Nucleus accumbens (tissue), 56 donors: ENCODE results near the gene BAZ1B.
"Not testable (repeated sequence)": the region's sequence is repeated elsewhere in the genome, so short reads cannot be mapped to it uniquely, and the experiment has no call there.

Source experiments
- DNase-seq, 56 donors: peaks; one replicate each; lab custom pipeline; 2025; lab: John Stamatoyannopoulos, UW

Gene BAZ1B

DNA sequence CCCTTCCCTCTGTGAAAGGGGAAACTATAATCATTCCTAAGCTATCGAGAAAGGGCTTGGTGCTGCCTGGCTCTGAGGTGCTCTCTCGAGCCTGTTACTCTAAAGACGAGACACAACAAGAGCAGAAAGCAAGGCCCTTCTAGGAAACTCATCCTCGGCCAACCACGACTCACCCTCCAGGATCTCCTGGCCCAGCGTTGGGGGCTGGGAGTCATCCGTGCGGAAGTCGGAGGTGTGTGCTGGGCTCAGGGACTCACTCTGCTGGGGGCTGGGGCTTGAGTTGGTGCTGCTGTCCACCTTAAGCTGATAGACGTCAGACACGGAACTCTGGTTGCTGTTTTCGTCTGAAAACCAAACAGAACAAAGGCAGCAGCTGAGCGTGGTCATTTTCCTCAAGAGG, 17.6 kb upstream of the BAZ1B start:
- no peak for DNase-seq

DNA sequence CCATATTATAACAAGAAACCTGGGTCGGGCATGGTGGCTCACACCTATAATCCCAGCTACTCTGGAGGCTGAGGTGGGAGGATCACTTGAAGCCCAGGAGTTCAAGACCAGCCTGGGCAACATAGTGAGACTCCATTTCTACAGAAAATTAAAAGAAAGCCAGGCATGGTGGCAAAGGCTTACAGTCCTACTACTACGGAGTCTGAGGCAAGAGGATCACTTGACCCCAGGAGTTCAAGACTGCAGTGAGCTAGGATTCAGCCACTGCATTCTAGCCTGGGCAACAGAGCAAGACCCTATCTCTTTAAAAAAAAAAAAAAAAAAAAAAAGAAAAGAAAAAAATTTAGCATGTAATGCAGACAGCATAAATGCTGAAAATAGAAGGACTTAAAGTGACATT, 16.4 kb upstream of the BAZ1B start:
- not testable (repeated sequence) for DNase-seq

DNA sequence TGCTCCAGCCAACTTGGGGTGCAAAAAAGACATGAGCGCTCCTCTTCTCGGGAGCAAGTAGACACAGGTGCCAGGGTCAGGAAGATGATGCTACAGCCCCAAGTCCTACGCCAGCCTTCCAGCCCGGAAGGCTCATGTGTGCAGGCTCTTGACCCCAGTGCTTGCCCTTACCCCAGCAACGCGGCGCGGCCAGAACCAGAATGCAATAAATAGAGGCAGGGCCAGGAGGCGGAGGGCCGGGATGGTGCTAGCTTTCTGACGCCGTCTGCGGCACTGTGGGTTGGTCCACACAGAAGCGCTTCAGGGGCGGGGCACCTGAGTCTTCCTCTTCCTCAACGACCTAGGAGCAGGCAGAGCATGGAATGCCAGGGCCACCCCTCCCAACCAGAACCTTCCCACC, 15.0 kb upstream of the BAZ1B start:
- no peak for DNase-seq

DNA sequence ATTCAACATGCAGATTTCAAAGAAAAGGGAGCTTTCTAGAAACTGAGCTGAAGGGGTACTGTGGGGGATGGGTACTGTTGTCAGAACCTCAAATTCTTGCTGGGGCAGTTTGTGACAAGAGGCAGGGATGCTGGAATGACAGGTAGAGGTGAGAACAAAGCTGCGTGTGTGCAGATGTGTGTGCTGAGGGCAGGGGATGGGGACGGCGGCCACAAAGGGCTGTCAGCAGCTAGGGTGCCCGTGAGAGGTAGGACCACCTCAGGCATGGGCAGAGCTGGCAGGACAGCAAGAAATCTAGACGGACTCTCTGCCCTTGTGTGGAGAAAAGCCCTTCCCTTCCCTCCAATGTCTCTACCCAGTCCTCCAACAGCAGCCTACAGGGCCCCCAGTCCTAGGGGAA, 14.4 kb upstream of the BAZ1B start:
- no peak for DNase-seq

DNA sequence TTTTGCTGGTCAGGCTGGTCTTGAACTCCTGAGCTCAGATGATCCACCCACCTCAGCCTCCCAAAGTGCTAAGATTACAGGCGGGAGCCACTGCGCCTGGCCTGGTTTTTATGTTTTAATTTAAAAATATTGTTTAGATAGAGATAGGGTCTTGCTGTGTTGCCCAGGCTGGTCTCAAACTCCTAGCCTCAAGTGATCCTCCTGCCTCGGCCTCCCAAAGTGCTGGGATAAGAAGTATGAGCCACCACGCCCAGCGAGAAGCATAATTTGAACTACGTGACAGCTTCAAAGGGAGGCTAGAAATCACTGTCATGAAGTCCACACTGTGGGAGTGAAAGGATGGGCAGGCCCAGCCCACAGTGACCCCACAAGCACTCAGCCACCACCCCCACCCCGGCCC, 13.8 kb upstream of the BAZ1B start:
- not testable (repeated sequence) for DNase-seq

DNA sequence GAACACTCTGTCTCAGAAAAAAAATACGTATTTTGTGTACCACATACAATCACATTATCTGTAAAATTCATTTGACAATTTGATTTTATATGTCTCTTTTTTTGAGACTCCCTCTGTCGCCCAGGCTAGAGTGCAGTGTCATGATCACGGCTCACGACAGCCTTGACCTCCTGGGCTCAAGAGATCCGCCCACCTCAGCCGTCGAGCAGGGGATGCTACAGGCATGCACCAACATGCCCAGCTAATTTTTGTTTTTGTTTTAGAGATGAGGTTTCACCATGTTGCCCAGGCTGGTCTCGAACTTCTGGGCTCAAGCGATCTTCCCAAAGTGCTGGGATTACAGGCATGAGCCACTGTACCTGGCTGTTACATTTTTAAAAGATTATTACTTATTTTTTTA, 11.6 kb upstream of the BAZ1B start:
- DNase-seq, result no peak

DNA sequence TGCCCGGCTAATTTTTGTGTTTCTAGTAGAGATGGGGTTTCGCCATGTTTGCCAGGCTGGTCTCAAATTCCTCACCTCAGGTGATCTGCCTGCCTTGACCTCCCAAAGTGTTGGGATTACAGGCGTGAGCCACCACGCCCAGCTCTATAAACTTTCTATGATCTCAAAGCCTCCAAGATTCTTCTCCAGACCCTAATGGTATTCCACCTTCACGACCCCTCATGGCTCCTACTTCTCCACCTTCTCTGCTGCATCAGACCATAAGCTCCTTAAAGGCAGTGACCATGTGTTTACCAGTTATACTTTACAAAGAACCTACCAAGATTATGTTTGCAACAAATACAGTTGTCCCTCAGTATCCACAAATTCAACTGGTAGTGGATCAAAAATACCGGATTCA, 10.1 kb upstream of the BAZ1B start:
- DNase-seq, result no peak

DNA sequence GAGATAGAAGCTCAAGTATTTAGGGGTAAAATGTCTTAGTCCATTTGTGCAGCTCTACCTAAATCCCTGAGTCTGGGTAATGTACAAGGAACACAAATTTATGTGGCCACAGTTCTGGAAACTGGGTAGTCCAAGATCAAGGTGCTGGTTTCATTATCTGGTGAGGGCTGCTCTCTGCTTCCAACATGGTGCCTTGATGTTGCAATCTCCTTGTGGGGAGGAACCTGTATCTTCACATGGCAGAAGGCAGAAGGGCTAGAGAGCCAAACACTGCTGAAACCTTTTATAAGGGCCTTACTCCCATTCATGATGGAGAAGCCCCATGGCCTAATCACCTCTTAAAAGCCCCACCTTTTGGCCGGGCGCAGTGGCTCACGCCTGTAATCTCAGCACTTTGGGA, 8.7 kb upstream of the BAZ1B start:
- no peak for DNase-seq

DNA sequence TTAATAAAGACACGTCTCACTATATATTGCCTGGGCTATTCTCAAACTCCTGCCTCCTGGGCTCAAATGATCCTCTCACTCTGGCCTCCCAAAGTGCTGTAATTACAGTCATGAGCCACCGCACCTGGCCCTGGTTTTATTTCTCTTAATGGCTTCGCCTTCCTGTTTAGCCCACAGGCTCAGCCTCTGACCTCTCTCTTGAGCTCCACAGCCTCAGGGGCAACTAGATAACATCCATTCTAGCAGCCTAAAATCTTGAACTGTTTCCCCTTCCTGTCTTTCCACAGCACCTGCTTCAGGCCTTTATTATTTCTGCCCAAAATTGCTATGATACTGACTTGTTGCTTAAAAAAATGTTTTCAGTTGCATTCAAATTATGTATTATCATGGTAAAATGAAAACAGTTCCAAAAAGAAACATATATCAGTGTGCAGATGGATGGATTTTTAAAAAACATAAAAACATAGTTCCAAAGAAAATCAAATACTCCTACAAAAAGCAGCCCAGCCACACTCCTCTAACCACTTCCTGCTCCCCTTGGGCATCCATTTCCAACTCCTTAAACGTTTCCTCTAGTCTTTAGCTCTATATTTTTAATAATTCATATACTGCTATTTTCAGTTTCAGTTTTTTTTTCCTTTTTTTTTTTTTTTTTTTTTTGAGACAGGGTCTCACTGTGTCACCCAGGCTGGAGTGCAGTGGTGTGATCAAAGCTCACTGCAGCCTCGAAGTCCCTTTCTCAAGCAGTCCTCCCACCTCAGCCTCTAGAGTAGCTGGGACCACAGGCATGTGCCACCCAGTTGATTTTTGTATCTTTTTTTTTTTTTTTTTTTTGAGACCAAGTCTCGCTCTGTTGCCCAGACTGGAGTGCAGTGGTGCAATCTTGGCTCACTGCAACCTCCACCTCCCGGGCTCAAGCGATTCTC, 5.1 kb upstream of the BAZ1B start:
- no peak for DNase-seq

DNA sequence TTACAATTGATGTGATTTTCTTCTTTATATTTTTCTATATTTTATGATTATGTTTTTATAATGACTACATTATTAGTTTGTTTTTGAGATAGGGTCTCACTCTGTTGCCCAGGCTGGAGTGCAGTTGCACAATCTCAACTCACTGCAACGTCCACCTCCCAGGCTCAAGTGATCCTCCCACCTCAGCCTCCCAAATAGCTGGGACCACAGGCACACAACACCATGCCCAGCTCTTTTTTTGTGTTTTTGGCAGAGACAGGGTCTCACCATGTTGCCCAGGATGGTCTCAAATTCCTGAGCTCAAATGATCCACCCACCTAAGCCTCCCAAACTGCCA, 4.0 kb upstream of the BAZ1B start:
- DNase-seq, result not testable (repeated sequence)

DNA sequence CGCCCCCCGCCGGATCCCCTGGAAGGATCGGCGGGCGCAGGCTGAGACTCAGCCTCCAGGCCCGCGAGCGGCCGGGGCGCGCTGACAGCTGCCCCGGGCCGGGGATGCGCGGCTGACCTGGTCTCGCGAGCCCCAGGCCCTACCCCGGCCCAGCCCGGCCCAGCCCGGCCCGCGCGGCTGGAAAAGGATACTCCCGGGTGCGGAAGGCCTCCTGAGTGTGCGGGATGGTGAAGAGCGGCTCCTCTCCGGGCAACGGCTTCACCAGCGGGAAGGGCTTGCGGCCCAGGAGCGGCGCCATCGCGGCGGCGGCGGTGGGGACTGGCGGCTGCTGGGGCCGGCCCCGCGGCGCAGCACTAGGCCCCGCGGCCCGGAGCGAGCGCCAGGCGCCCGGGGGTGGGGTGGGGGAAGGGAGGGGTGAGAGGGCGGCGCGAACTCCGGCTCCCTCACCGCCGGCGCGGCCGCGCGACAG, 423 bp downstream of the BAZ1B start:
- peak in 21 of 56 donors; percentile 29 to 97 (median 77) for DNase-seq

DNA sequence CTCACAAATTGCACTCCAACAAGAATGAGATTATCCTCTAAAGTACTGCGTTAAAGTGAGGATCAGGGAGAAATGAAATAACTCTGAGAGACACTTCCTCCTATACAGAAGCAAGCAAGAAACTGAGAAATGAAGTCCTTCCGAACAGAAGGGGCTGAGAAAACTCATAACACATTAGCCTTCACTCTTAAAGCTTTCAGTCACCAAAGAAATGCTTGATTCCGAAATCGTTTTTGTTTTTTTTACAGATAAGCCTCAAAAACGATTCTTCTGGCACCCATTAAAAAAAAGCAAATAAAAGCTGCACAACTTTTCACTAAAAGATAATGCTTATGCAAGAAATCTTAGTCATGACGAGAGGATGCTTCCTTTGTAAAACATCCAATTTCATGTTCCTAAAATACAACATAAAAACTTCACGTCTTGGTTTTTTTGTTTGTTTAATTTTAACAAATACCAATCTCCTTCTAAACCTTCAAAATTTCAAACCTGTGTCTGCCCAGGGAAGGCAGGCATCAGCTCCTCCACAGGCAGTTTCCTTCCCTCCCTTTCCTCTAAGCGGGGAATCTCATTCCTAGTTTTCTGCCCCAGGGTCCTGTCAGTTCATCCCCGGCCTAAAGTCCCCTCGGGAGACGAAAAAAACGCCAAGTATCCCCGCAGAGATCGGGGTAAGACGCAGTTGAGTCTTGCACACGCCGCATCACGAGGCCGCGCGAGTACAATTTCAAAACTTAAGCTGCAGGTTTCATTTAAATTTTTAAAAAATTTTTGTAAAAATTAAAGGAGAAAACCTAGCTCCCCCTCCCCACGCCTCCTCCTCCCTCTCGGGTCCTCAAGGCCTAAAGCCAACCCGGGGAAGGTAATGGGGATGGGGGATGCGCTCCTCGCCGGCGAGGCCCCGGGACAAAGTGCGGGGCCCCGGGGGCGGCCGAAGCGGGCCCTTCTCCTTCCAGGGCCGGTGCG, 1.1 kb downstream of the BAZ1B start:
- DNase-seq, result peak in 8 of 56 donors; percentile 13 to 51 (median 20)

DNA sequence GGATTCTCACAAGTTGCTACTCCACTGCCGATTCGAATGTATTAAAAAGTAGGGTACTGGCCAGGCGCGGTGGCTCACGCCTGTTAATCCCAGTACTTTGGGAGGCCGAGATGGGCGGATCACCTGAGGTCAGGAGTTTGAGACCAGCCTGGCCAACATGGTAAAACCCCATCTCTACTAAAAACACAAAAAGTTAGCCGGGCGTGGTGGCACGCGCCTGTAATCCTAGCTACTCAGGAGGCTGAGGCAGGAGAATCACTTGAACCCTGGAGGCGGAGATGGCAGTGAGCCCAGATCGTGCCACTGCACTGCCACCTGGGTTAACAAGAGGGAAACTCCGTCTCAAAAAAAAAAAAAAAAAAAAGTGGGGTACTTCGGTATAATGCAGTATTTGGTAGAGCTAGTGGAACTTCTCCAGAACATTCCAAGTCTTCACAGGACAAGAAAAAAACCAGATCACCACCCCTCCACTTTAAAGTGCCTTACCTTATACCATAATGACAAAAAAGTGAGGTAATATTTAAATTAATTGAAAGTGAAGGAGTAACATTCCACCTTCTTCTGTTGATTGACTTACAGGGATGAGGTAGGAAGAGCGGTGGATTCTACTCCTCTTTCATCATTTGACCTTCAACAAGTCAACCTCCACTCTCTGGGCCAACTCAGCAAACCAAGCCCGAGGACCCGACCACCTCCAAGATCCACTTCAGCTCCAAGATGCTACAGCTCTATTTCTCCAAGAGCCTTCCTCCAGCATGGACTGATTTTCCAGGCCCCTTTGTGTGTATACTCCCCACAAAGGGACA, 2.0 kb downstream of the BAZ1B start:
- no peak for DNase-seq

DNA sequence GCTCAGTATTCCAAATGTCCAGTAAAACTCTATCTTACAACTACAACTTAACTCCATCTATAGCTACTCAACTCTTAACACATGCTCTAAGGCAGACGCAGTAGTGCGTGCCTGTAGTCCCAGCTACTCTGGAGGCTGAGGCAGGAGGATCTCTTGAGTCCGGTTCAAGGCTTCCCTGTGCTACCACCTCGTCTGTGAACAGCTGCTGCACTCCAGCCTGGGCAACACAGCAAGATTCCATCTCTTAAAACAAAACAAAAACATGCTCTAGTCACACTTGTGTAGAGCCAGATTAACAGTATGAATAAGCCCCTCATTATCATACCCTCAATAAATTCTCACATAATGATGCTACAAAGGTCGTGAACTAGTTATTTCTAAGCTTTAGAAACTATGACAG, 3.6 kb downstream of the BAZ1B start:
- no peak for DNase-seq

DNA sequence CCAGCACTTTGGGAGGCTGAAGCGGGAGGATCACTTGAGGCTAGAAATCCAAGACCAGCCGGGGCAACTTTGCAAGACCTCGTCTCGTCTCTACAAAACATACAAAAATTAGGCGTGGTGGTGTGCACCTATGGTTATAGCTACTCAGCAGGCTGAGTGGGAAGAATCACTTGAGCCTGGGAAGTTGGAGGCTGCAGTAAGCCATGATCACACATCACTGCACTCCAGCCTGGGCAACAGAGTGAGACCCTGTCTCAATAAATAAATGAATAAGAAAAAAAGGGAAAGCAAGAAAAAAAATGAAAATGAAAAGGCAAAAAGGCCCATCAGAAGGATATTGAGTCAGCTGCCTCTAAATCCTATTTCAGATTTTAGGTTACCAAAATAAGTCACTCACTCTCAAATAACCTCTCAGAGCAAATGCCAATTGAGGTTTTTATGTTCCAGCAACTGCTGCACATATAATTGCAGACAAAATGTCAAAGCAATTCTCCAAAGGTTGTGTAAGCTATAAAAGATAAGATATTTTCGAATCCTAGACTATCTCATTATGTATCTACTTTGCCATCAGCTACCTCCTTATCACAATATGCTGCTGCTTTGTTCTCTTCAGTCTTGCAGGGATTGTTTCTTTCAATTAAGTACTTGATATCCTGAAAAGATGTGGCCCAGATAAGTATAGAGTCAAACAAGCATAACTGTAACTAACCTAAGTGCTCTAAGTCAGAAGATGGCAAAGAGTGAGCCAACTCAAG, 4.7 kb downstream of the BAZ1B start:
- no peak for DNase-seq

DNA sequence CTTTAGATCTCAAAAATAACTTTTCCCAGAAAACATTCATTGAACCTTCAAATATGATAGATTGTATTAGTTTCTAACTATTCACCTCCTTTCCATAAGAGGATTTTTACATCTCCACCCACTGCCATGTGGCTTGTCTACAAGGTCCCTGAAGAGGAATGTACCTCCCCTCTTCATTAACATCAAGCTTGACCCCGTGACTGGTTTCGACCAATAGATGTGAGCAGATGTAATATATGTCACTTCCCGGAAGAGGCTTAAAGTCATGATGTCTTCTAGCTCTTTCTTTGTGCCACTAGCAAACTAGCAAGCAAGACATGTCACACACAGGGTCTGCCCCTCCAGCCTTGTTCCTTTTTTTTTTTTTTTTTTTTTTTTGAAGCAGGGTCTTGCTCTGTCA, 6.9 kb downstream of the BAZ1B start:
- DNase-seq, result no peak

DNA sequence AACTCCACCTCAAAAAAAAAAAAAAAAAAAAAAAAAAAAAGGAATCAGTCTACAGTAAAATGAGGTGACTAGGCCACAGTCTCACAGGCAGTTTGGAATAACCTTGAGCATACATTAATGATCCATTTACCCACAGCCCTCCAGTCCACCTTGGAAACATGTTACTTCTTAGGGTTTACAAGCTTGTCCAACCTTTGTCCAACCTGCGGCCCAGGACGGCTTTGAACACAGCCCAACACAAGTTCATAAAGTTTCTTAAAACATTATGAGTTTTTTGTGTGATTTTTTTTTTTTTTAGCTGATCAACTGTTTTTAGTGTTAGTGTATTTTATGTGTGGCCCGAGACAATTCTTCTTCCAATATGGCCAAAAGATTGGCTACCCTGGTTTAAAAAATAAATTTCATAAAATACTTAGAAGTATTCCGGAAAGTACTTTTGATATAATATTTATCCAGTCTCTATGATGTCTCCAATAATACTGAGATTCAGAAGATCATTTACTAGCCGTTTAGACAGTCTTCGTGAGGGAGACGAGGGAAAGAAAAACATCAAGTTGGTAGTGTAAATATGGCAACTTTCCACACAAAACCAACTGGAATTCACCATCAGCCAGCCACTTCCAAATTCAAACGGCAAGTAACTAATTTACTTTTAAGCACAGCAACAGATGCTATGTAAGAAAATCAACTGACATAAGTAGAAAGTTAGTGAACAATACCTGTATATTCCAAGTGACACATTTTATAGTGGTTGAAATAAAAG, 9.9 kb downstream of the BAZ1B start:
- no peak for DNase-seq

DNA sequence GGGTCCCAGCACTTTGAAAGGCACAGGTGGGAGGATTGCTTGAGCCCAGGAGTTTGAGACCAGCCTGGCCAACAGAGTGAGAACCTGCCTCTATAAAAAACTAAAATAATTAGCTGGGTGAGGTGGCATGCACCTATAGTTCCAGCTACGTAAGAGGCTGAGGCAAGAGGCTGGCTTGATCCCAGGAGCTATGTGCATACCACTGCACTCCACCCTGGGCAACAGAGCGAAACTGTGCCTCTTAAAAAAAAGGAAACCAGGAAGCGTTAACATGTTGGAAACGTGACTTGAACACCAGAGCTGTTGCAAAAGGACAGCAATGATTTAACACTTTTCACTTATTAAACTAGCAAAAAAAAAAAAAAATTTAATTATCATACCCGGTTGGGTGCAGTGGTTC, 12.6 kb downstream of the BAZ1B start:
- no peak for DNase-seq

DNA sequence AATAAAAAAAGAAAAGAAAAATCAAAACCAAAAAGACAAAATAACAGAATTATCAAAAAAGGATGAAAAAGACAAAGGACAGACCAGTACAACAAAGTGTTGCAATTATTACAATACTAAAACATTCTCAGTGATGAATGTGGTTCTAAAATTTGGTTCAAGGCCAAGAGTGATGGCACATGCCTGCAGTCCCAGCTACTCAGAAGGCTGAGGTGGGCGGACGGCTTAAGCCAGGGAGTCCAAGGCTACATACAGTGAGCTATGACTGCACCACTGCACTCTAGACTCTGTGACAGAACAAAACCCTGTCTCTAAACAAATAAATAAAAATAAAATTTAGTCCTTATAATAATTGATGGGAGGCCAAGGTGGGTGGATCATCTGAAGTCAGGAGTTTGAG, 14.5 kb downstream of the BAZ1B start:
- DNase-seq, result no peak
